ENCODE data around the gene SPATS2.
A peak's percentile ranks its signal among the peaks of the same experiment; 100 is the strongest.

Gene SPATS2

DNA sequence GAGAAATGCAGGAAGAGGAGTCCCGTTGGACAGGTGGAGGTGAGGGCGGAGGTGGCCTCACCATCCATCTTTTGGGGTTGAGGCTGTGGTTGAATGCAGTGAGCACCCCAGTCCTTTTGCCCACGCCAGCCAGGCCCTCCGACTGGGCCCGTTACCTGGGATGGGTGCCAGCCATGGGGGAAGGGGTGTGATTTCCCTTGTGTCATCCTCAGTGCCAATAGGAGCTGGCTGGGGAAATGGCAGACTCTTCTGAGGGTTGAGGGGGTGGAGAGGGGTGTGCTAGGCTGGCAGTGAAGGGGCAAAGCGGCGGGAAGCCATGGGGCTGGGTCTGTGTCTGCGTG lies 181.2 kb downstream of the SPATS2 start:
- TF ChIP-seq CTCF (IDR thresholded peaks at IDR 0.05; ENCODE audit: borderline replicate concordance, control extremely low read depth, extremely low read depth, insufficient read depth, missing control alignments): no peak
- in situ Hi-C loops (cut with MboI; ENCODE audit: low sequenced_read_pairs, unreplicated experiment): no loop called here
- no peak for DNase-seq (ENCODE audit: low spot score)

GRCh38 chr12:49548822-49549648 lies 181.8 kb downstream of the SPATS2 start:
- no peak for TF ChIP-seq CTCF (IDR thresholded peaks at IDR 0.05; ENCODE audit: borderline replicate concordance, control extremely low read depth, extremely low read depth, insufficient read depth, missing control alignments)
- peak; percentile 64 for DNase-seq (ENCODE audit: low spot score)
- in situ Hi-C loops (cut with MboI; ENCODE audit: low sequenced_read_pairs, unreplicated experiment): no loop called here

GRCh38 chr12:49549735-49550692 lies 182.8 kb downstream of the SPATS2 start:
- in situ Hi-C loops (cut with MboI; ENCODE audit: low sequenced_read_pairs, unreplicated experiment): no loop called here
- peak; percentile 28 for DNase-seq (ENCODE audit: low spot score)
- no peak for TF ChIP-seq CTCF (IDR thresholded peaks at IDR 0.05; ENCODE audit: borderline replicate concordance, control extremely low read depth, extremely low read depth, insufficient read depth, missing control alignments)

DNA sequence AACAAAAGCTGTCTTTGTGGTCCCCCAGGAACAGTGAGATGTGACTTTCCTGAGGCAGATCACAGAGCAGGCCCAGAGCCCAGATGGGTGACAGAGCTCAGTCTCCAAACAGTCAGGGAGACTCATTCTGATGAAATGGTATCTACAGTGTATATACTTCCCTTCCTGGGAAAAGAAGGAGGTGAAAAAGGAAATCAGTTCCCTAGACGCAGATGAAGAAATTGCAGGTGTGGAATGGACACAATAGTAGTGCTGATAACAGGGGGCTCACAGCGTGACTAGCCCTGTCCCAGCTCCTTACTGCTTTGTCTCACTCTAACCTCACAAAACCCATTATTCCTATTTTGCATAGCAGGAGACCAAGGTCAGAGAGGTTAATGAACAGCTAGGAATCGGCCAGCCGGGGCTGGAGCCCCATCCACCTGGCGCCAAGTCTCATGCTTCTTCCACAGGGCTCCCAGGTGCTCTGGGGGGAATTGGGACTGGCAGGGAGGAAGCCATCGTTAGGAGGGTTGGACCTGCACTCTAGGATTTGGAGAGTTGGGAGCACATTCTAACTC lies 183.5 kb downstream of the SPATS2 start:
- in situ Hi-C loops (cut with MboI; ENCODE audit: low sequenced_read_pairs, unreplicated experiment): no loop called here
- TF ChIP-seq CTCF (IDR thresholded peaks at IDR 0.05; ENCODE audit: borderline replicate concordance, control extremely low read depth, extremely low read depth, insufficient read depth, missing control alignments): no peak
- no peak for DNase-seq (ENCODE audit: low spot score)

- in situ Hi-C loops (cut with MboI; ENCODE audit: low sequenced_read_pairs, unreplicated experiment): no loop called here
- TF ChIP-seq CTCF (IDR thresholded peaks at IDR 0.05; ENCODE audit: borderline replicate concordance, control extremely low read depth, extremely low read depth, insufficient read depth, missing control alignments): no peak
- no peak for DNase-seq (ENCODE audit: low spot score)
Observed at GRCh38 chr12:49552014-49552413, 184.8 kb downstream of the SPATS2 start.

DNA sequence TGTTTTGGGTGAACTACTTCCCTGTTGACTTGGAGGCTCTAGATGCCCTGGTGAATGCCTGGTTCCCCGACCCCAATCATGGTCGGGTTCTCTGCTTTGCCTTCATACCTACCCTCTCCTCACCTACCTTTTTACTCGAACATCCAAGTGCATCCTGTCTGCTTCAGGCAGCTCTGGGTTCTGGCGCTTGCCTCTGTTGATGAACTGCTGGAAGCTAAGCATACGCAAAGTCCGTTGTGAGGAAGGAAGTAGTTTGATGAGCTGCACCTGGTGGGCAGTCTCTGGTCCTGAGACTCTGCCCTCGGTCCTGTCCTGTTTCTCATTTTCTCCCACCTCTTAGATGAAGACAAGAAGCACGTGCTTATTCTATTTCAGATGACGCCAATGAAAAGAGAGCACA lies 185.2 kb downstream of the SPATS2 start:
- TF ChIP-seq CTCF (IDR thresholded peaks at IDR 0.05; ENCODE audit: borderline replicate concordance, control extremely low read depth, extremely low read depth, insufficient read depth, missing control alignments): no peak
- in situ Hi-C loops (cut with MboI; ENCODE audit: low sequenced_read_pairs, unreplicated experiment): no loop called here
- no peak for DNase-seq (ENCODE audit: low spot score)
